ENCODE data around the gene CATSPERE. TPM values are rescaled to one million over a fixed set of nuclear protein-coding genes. Genes with fewer than 3 reads are reported as not detected.
"Not testable (repeated sequence)": the region's sequence is repeated elsewhere in the genome, so short reads cannot be mapped to it uniquely, and the experiment has no call there.

CATSPERE gene
- total and polyA plus RNA-seq, 5 donors from 2014 or later: 0.49 to 0.58 TPM; not detected in 3

DNA sequence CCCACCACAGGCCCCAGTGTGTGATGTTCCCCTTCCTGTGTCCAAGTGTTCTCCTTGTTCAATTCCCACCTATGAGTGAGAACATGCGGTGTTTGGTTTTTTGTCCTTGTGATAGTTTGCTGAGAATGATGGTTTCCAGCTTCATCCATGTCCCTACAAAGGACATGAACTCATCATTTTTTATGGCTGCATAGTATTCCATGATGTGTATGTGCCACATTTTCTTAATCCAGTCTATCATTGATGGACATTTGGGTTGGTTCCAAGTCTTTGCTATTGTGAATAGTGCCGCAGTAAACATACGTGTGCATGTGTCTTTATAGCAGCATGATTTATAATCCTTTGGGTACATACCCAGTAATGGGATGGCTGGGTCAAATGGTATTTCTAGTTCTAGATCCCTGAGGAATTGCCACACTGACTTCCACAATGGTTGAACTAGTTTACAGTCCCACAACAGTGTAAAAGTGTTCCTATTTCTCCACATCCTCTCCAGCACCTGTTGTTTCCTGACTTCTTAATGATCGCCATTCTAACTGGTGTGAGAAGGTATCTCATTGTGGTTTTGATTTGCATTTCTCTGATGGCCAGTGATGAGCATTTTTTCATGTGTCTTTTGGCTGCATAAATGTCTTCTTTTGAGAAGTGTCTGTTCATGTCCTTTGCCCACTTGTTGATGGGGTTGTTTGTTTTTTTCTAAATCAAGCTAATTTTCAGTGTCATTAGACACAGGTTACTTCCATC, 200.7 kb downstream of the CATSPERE start:
- H3K27me3 ChIP-seq (ENCODE audit: control insufficient read depth, insufficient read depth, low read length); ATAC-seq (ENCODE audit: low read depth in 2 of 2); H3K9me3 ChIP-seq (ENCODE audit: control insufficient read depth in 2 of 2, low read length in 2 of 2); H3K27me3 Mint-ChIP-seq; H3K27ac Mint-ChIP-seq; H3K4me3 Mint-ChIP-seq; H3K36me3 ChIP-seq (ENCODE audit: control insufficient read depth, insufficient read depth, low read length); H3K9me3 Mint-ChIP-seq; H3K4me1 ChIP-seq (ENCODE audit: control insufficient read depth, insufficient read depth, low read length, poor library complexity, severe bottlenecking); H3K4me3 ChIP-seq (ENCODE audit: low read depth, low read length); DNase-seq; H3K27ac ChIP-seq (ENCODE audit: insufficient read depth, low read length, poor library complexity, severe bottlenecking): not testable (repeated sequence)
- Mint-ChIP-seq H3K36me3 (peaks cover 29% of the 10 kb centered on the region), H3K4me1 (peaks cover 12 to 42% (median 34%) of the 10 kb centered on the region in 4 donors)

DNA sequence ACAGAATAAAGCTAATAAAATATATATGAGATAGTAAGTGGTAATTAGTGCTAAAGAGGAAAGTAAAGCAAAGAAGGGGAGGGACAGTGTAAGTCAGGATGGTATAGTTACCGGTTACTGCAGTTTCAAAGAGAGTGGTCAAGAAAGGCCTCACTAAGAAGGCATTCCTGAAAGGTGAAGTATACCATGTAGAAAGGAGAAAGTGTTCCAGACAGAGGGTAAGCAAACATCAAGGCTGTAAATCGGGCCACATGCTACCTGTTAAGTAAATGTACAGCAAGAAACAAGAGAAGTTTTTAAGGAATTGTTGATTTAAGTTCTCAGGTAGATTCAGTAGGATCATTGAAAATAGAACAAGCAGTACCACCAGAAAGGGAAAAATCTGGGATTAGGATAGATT, 201.5 kb downstream of the CATSPERE start:
- H3K4me1 Mint-ChIP-seq: peaks cover 4 to 41% (median 31%) of the 10 kb centered on the region in 4 donors
- no peaks in the 10 kb centered on the region for H3K4me1 ChIP-seq (ENCODE audit: control insufficient read depth, insufficient read depth, low read length, poor library complexity, severe bottlenecking)
- H3K9me3 Mint-ChIP-seq: no peaks in the 10 kb centered on the region
- no peak overlapping the region for H3K4me3 Mint-ChIP-seq
- H3K36me3 Mint-ChIP-seq: peaks cover 22% of the 10 kb centered on the region
- H3K9me3 ChIP-seq (ENCODE audit: control insufficient read depth in 2 of 2, low read length in 2 of 2): no peaks in the 10 kb centered on the region
- H3K36me3 ChIP-seq (ENCODE audit: control insufficient read depth, insufficient read depth, low read length): peaks cover 2% of the 10 kb centered on the region
- H3K27me3 Mint-ChIP-seq: no peaks in the 10 kb centered on the region
- peak overlapping the region in 1 of 3 donors; percentile 78 for H3K27ac Mint-ChIP-seq
- ATAC-seq (ENCODE audit: low read depth in 2 of 2): no peak
- no peaks in the 10 kb centered on the region for H3K27me3 ChIP-seq (ENCODE audit: control insufficient read depth, insufficient read depth, low read length)
- H3K4me3 ChIP-seq (ENCODE audit: low read depth, low read length): no peak overlapping the region
- no peak for DNase-seq
- no peak overlapping the region for H3K27ac ChIP-seq (ENCODE audit: insufficient read depth, low read length, poor library complexity, severe bottlenecking)

GRCh38 chr1:244664353-244664752, 203.3 kb downstream of the CATSPERE start:
- no peak overlapping the region for H3K4me3 Mint-ChIP-seq
- no peaks in the 10 kb centered on the region for H3K9me3 ChIP-seq (ENCODE audit: control insufficient read depth in 2 of 2, low read length in 2 of 2)
- no peak for ATAC-seq (ENCODE audit: low read depth in 2 of 2)
- H3K9me3 Mint-ChIP-seq: no peaks in the 10 kb centered on the region
- no peaks in the 10 kb centered on the region for H3K27me3 Mint-ChIP-seq
- no peak overlapping the region for H3K27ac ChIP-seq (ENCODE audit: insufficient read depth, low read length, poor library complexity, severe bottlenecking)
- H3K4me3 ChIP-seq (ENCODE audit: low read depth, low read length): no peak overlapping the region
- peaks cover 2% of the 10 kb centered on the region for H3K36me3 ChIP-seq (ENCODE audit: control insufficient read depth, insufficient read depth, low read length)
- DNase-seq: no peak
- no peaks in the 10 kb centered on the region for H3K4me1 ChIP-seq (ENCODE audit: control insufficient read depth, insufficient read depth, low read length, poor library complexity, severe bottlenecking)
- H3K4me1 Mint-ChIP-seq: peaks cover 6 to 34% (median 19%) of the 10 kb centered on the region in 4 donors
- no peaks in the 10 kb centered on the region for H3K27me3 ChIP-seq (ENCODE audit: control insufficient read depth, insufficient read depth, low read length)
- H3K27ac Mint-ChIP-seq: peak overlapping the region; percentile 16 to 89 (median 49)
- H3K36me3 Mint-ChIP-seq: peaks cover 7% of the 10 kb centered on the region

DNA sequence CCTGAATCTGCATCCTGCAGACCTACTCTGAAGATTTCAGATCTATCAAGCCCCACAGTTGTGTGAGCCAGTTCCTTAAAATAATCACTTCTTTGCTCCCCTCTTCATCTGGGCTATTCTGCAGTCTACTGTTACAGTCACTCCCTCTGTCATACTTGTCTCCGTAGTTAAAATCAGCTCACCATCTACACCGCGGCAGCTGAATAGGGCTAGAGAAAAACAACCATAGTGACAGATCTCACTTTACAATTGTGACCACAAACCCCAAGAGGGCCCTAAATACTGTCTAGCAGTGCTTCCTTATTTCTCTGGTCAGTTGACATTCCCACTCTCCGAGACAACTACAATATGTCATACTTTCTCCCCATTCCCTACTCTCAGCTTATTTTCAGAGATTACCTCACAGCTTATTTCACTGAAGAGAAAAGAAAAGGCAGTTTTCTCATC, 204.7 kb downstream of the CATSPERE start:
- Histone ChIP-seq H3K36me3 (ENCODE audit: control insufficient read depth, insufficient read depth, low read length) (peaks cover 4% of the 10 kb centered on the region), H3K4me1 (ENCODE audit: control insufficient read depth, insufficient read depth, low read length, poor library complexity, severe bottlenecking) (no peaks in the 10 kb centered on the region), H3K27me3 (ENCODE audit: control insufficient read depth, insufficient read depth, low read length) (no peaks in the 10 kb centered on the region), H3K27ac (ENCODE audit: insufficient read depth, low read length, poor library complexity, severe bottlenecking) (no peak overlapping the region), H3K4me3 (ENCODE audit: low read depth, low read length) (no peak overlapping the region), H3K9me3 (ENCODE audit: control insufficient read depth in 2 of 2, low read length in 2 of 2) (no peaks in the 10 kb centered on the region)
- Mint-ChIP-seq H3K36me3 (peaks cover 4% of the 10 kb centered on the region), H3K4me1 (peaks cover 6 to 31% (median 18%) of the 10 kb centered on the region in 4 donors), H3K27me3 (no peaks in the 10 kb centered on the region), H3K9me3 (no peaks in the 10 kb centered on the region), H3K27ac (no peak overlapping the region), H3K4me3 (no peak overlapping the region)
- no peak for DNase-seq
- no peak for ATAC-seq (ENCODE audit: low read depth in 2 of 2)

- H3K27ac Mint-ChIP-seq; H3K27ac ChIP-seq (ENCODE audit: insufficient read depth, low read length, poor library complexity, severe bottlenecking); DNase-seq; H3K4me3 ChIP-seq (ENCODE audit: low read depth, low read length); H3K4me3 Mint-ChIP-seq; H3K9me3 ChIP-seq (ENCODE audit: control insufficient read depth in 2 of 2, low read length in 2 of 2); H3K36me3 ChIP-seq (ENCODE audit: control insufficient read depth, insufficient read depth, low read length); H3K9me3 Mint-ChIP-seq; H3K27me3 ChIP-seq (ENCODE audit: control insufficient read depth, insufficient read depth, low read length); H3K4me1 ChIP-seq (ENCODE audit: control insufficient read depth, insufficient read depth, low read length, poor library complexity, severe bottlenecking); ATAC-seq (ENCODE audit: low read depth in 2 of 2); H3K27me3 Mint-ChIP-seq: not testable (repeated sequence)
- H3K36me3 Mint-ChIP-seq: peaks cover 14% of the 10 kb centered on the region
- H3K4me1 Mint-ChIP-seq: peaks cover 14 to 37% (median 22%) of the 10 kb centered on the region in 4 donors
Measured at GRCh38 chr1:244666672-244667418, 205.8 kb downstream of the CATSPERE start.

GRCh38 chr1:244667797-244668196, 206.7 kb downstream of the CATSPERE start:
- no peaks in the 10 kb centered on the region for H3K27me3 Mint-ChIP-seq
- no peak for DNase-seq
- peaks cover 19% of the 10 kb centered on the region for H3K36me3 Mint-ChIP-seq
- no peak overlapping the region for H3K4me3 ChIP-seq (ENCODE audit: low read depth, low read length)
- no peaks in the 10 kb centered on the region for H3K9me3 ChIP-seq (ENCODE audit: control insufficient read depth in 2 of 2, low read length in 2 of 2)
- H3K4me1 ChIP-seq (ENCODE audit: control insufficient read depth, insufficient read depth, low read length, poor library complexity, severe bottlenecking): no peaks in the 10 kb centered on the region
- H3K36me3 ChIP-seq (ENCODE audit: control insufficient read depth, insufficient read depth, low read length): peaks cover 2% of the 10 kb centered on the region
- H3K27ac Mint-ChIP-seq: no peak overlapping the region
- H3K9me3 Mint-ChIP-seq: no peaks in the 10 kb centered on the region
- no peak overlapping the region for H3K4me3 Mint-ChIP-seq
- no peak for ATAC-seq (ENCODE audit: low read depth in 2 of 2)
- peaks cover 14 to 32% (median 16%) of the 10 kb centered on the region in 4 donors for H3K4me1 Mint-ChIP-seq
- H3K27ac ChIP-seq (ENCODE audit: insufficient read depth, low read length, poor library complexity, severe bottlenecking): no peak overlapping the region
- H3K27me3 ChIP-seq (ENCODE audit: control insufficient read depth, insufficient read depth, low read length): no peaks in the 10 kb centered on the region

GRCh38 chr1:244672946-244673682, 212.0 kb downstream of the CATSPERE start:
- H3K4me1 ChIP-seq (ENCODE audit: control insufficient read depth, insufficient read depth, low read length, poor library complexity, severe bottlenecking): no peaks in the 10 kb centered on the region
- H3K27ac Mint-ChIP-seq: peak overlapping the region in 2 of 3 donors; percentile 11 to 69
- no peaks in the 10 kb centered on the region for H3K9me3 ChIP-seq (ENCODE audit: control insufficient read depth in 2 of 2, low read length in 2 of 2)
- H3K4me3 Mint-ChIP-seq: no peak overlapping the region
- H3K27ac ChIP-seq (ENCODE audit: insufficient read depth, low read length, poor library complexity, severe bottlenecking): no peak overlapping the region
- no peaks in the 10 kb centered on the region for H3K9me3 Mint-ChIP-seq
- no peak for DNase-seq
- no peaks in the 10 kb centered on the region for H3K27me3 Mint-ChIP-seq
- no peak for ATAC-seq (ENCODE audit: low read depth in 2 of 2)
- peaks cover 2% of the 10 kb centered on the region for H3K36me3 ChIP-seq (ENCODE audit: control insufficient read depth, insufficient read depth, low read length)
- peaks cover 38 to 48% (median 42%) of the 10 kb centered on the region in 4 donors for H3K4me1 Mint-ChIP-seq
- no peak overlapping the region for H3K4me3 ChIP-seq (ENCODE audit: low read depth, low read length)
- H3K36me3 Mint-ChIP-seq: peaks cover 29% of the 10 kb centered on the region
- H3K27me3 ChIP-seq (ENCODE audit: control insufficient read depth, insufficient read depth, low read length): no peaks in the 10 kb centered on the region

All from CD4-positive, CD25-positive, alpha-beta regulatory T cell (primary cell).